HG03280 (cell line): Measurements from ENCODE around the gene USF1.
"Not testable (repeated sequence)": the region's sequence is repeated elsewhere in the genome, so short reads cannot be mapped to it uniquely, and the experiment has no call there.

Source experiments
- ATAC-seq: cut with Tn5 transposase; IDR thresholded peaks from one replicate; pipeline ENCODE4 v1.9.1; 2021; ENCODE audit warnings: mild to moderate bottlenecking, moderate library complexity; ENCODE audit not compliant: unreplicated experiment

USF1 gene

GRCh38 chr1:161019751-161020495 lies 25.9 kb downstream of the USF1 start:
- no peak for ATAC-seq

GRCh38 chr1:161019111-161019660 lies 26.6 kb downstream of the USF1 start:
- not testable (repeated sequence) for ATAC-seq

GRCh38 chr1:161018631-161018930 lies 27.2 kb downstream of the USF1 start:
- ATAC-seq: no peak

- no peak for ATAC-seq
Measured at GRCh38 chr1:161017756-161018630, 27.8 kb downstream of the USF1 start.

GRCh38 chr1:161017181-161017580 lies 28.6 kb downstream of the USF1 start:
- not testable (repeated sequence) for ATAC-seq

GRCh38 chr1:161016683-161017082 lies 29.1 kb downstream of the USF1 start:
- ATAC-seq: not testable (repeated sequence)

- peak; percentile 87 for ATAC-seq
Measured at GRCh38 chr1:161013488-161014230, 32.1 kb downstream of the USF1 start.

- no peak for ATAC-seq
Measured at GRCh38 chr1:161013131-161013487, 32.7 kb downstream of the USF1 start.

GRCh38 chr1:161012420-161012819 lies 33.4 kb downstream of the USF1 start:
- no peak for ATAC-seq

GRCh38 chr1:161009602-161010211 lies 36.1 kb downstream of the USF1 start:
- no peak for ATAC-seq

- no peak for ATAC-seq
Measured at GRCh38 chr1:161008869-161009510, 36.8 kb downstream of the USF1 start.

GRCh38 chr1:161007369-161007768 lies 38.4 kb downstream of the USF1 start:
- ATAC-seq: no peak

- no peak for ATAC-seq
Measured at GRCh38 chr1:161006563-161006962, 39.2 kb downstream of the USF1 start.

- ATAC-seq: no peak
Measured at GRCh38 chr1:161001525-161001924, 44.3 kb downstream of the USF1 start.

- no peak for ATAC-seq
Measured at GRCh38 chr1:161000736-161001480, 44.9 kb downstream of the USF1 start.

- no peak for ATAC-seq
Measured at GRCh38 chr1:160999376-160999775, 46.4 kb downstream of the USF1 start.

- ATAC-seq: no peak
Measured at GRCh38 chr1:160997323-160998038, 48.3 kb downstream of the USF1 start.

- ATAC-seq: no peak
Measured at GRCh38 chr1:160996178-160996577, 49.6 kb downstream of the USF1 start.
